A549 (cell line): Measurements from ENCODE around the gene RPS21.

Experiments used
- CBX2 ChIP-seq: fragments of 200-600 bp; sonication (generic); IDR thresholded peaks from 2 replicates; pipeline ENCODE4 v1.6.1; 2016; ENCODE audit warnings: low read depth, mild to moderate bottlenecking, borderline replicate concordance
- CHD2 ChIP-seq: fragments of 150-350 bp; IDR thresholded peaks from 2 replicates; pipeline ENCODE4 v1.6.1; 2014; ENCODE audit warnings: low read length; ENCODE audit not compliant: partially characterized antibody
- CTCF ChIP-seq: fragments of >200 bp; sonication (Bioruptor Twin); formaldehyde crosslinking; IDR thresholded peaks from 3 replicates; pipeline ENCODE4 v1.5.1; 2016
- EP300 ChIP-seq, 2 experiments: fragments of >200 bp; sonication (Bioruptor Twin); formaldehyde crosslinking; IDR thresholded peaks; 2 replicates in 1 of 2; 3 replicates in 1 of 2; pipeline ENCODE4 v1.6.1; 2016 to 2017
- MAFK ChIP-seq: fragments of 450-650 bp; IDR thresholded peaks from 2 replicates; pipeline ENCODE4 v1.6.1; 2014; ENCODE audit not compliant: partially characterized antibody
- RAD21 ChIP-seq, 2 experiments: fragments of >200 bp in 1 of 2; sonication (Bioruptor Twin) in 1 of 2; formaldehyde crosslinking in 1 of 2; IDR thresholded peaks in 1 of 2; conservative IDR thresholded peaks in 1 of 2; 2 replicates in 1 of 2; 3 replicates in 1 of 2; pipeline ENCODE4 v1.6.1; 2012 to 2018; ENCODE audit warnings: inconsistent platforms in 1 of 2
- RCOR1 ChIP-seq: fragments of 150-350 bp; IDR thresholded peaks from 2 replicates; pipeline ENCODE4 v1.6.1; 2014; ENCODE audit warnings: antibody characterized with exemption, low read length, low read depth
- ZC3H11A ChIP-seq: fragments of 450-650 bp; IDR thresholded peaks from 2 replicates; pipeline ENCODE4 v1.6.1; 2014; ENCODE audit warnings: antibody characterized with exemption, mild to moderate bottlenecking

- TF ChIP-seq CHD2 (no peak), EP300 (IDR thresholded peaks at IDR 0.05) (peak; percentile 48 to 86; a peak in 3 of 5 replicates), CTCF (no peak), RCOR1 (no peak), ZC3H11A (no peak), CBX2 (no peak), RAD21 (conservative IDR thresholded peaks at IDR 0.05 in 1 of 2, IDR thresholded peaks at IDR 0.05 in 1 of 2) (no peak), MAFK (peak; percentile 79)
These were observed 24.9 kb upstream of the RPS21 start for GRCh38 chr20:62361799-62362589.
